Mammary epithelial cell (primary cell): ENCODE data around the gene IKZF4.

Source experiments
- CTCF ChIP-seq, 2 donors: IDR thresholded peaks in 1 of 2; conservative IDR thresholded peaks in 1 of 2; 2 replicates each; pipeline ENCODE4 v1.5.1; 2011 to 2012; ENCODE audit warnings: inconsistent platforms in 2 of 2, low read length in 2 of 2, mild to moderate bottlenecking in 2 of 2, control low read depth in 1 of 2, low read depth in 1 of 2; ENCODE audit not compliant: insufficient read depth in 1 of 2; ENCODE audit errors: extremely low read depth in 1 of 2
- EZH2 ChIP-seq: IDR thresholded peaks from 2 replicates; pipeline ENCODE4 v1.6.1; 2012; ENCODE audit warnings: low read length, inconsistent platforms, borderline replicate concordance

GRCh38 chr12:56038022-56038655 lies 17.3 kb downstream of the IKZF4 start:
- TF ChIP-seq CTCF (conservative IDR thresholded peaks at IDR 0.05 in 1 of 2, IDR thresholded peaks at IDR 0.05 in 1 of 2; ENCODE audit: extremely low read depth in 1 of 2, insufficient read depth in 1 of 2, low read depth in 1 of 2, low read length in 2 of 2) (no peak), EZH2 (no peak)
